A549 treated with Mapracorat at 1 μM for 4 hours (cell line): Measurements from ENCODE around the gene TMEM263. TPM values are rescaled to one million over a fixed set of nuclear protein-coding genes. Genes with fewer than 3 reads are reported as not detected.

Experiments
- total RNA-seq: library from RNA; stranded (reverse); fragments of 200-300 nt; extraction: Qiagen RNA extraction; gene quantifications from 5 replicates; pipeline ENCODE4 v1.2.3, GENCODE V29; 2022

Gene TMEM263
- total RNA-seq, result 24.8 to 30.6 TPM (median 29.1 TPM) in 5 replicates

DNA sequence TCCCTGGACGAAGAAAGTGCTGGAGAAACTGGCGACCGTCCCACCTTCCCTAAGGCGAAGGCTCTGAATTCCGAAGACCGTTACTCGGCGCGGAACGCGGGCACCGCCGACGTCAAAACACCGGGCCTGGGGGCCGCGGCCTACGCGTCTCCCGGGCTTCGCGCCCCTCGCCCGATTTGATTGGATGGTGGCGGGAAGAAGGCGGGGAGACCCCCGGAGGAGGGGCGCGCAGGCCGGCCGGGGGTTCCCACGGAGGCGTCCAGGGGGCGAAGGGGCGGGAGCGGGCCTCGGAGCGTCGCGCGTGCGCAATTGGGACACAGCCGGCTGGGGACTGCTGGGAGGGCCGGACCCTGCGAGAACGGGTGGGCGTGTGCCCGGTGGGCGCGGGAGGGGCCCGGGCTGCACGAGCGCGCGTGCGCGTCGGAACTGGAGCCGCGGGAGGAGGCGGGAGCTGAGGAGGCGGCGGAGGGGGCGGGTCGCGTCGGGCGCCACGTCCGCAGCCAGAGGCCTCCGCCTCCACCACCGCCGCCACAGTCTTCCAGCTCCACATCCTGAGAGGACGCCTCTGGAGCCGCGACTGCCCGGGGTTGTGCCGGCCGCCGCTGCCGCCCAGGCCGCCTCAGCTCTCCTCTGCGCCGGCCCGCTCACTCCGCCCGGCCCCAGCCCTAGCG lies at the start of gene TMEM263:
TMEM263 (plus strand) TSS at position 531 of the 671 bp plus-strand sequence. CDS start 11,210 bp downstream, outside the sequence.

DNA sequence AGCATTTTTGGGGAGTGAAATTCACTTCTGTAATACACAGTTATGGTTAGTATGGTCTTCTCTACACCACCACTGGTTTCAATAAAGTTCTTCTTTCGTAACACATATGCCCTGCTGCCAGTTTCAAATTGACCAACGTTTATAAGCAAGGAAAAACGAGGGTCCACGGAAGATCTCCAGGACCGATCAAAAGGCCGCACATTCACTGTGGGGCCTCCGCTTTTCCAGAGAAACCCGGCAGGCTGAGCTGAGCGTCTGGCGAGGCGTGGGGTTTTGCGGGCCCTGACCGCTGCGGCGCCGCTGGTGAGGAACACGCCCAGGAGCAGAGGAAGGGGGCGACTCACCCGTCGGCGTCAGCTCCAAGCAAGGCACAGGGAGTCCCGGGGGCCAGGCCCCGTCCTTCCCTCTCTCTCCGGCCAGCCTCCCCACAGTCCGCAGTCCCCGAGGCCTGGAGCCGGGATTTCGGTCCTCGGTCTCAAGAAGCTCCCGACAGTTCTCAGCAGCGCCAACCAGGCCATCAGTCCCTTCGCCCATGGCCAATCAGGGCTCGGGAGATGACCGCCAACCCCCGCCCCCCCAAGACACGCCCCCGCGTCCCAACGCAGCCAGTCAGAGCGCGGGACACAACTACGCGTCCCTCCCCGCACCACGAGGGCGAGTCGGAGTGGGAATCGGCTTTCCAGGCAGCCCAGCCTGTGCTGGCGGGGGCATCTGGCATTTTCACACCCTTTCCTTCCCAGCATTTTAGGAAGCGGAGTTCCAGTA lies 31.1 kb downstream of the TMEM263 start, which contains the start of gene MTERF2:
MTERF2 (minus strand) TSS at position 522 of the 765 bp plus-strand sequence. CDS start 8,432 bp downstream, outside the sequence.

Other genes starting within 250 kb of the TMEM263 start
- gene RIC8B, start 181.2 kb upstream of the TMEM263 start, total RNA-seq, result 7.9 to 11.0 TPM (median 8.8 TPM) in 5 replicates
- gene MTERF2, start 31.2 kb downstream of the TMEM263 start, total RNA-seq, result 3.6 to 4.6 TPM (median 4.2 TPM) in 5 replicates
- 20.6 to 26.0 TPM (median 24.0 TPM) in 5 replicates for gene CRY1, start 137.6 kb downstream of the TMEM263 start, total RNA-seq